Epithelial cell of esophagus (primary cell): ENCODE data around the gene CENPU.
A peak's percentile ranks its signal among the peaks of the same experiment; 100 is the strongest.

ENCODE experiments used
- DNase-seq: peaks from one replicate; pipeline ENCODE4 v3.0.0; 2010; ENCODE audit warnings: low read depth
- H3K4me3 ChIP-seq: 2 replicates; pipeline ENCODE4 v1.5.1; 2011; ENCODE audit warnings: mild to moderate bottlenecking, low read length, control low read depth
- TF ChIP-seq, protein P1 (sequence below): IDR thresholded peaks from 2 replicates; pipeline ENCODE4 v1.5.1; 2011; ENCODE audit warnings: low read depth, mild to moderate bottlenecking, low read length, control low read depth, inconsistent platforms; ENCODE audit not compliant: insufficient read depth; ENCODE audit errors: missing control alignments

CENPU gene

DNA sequence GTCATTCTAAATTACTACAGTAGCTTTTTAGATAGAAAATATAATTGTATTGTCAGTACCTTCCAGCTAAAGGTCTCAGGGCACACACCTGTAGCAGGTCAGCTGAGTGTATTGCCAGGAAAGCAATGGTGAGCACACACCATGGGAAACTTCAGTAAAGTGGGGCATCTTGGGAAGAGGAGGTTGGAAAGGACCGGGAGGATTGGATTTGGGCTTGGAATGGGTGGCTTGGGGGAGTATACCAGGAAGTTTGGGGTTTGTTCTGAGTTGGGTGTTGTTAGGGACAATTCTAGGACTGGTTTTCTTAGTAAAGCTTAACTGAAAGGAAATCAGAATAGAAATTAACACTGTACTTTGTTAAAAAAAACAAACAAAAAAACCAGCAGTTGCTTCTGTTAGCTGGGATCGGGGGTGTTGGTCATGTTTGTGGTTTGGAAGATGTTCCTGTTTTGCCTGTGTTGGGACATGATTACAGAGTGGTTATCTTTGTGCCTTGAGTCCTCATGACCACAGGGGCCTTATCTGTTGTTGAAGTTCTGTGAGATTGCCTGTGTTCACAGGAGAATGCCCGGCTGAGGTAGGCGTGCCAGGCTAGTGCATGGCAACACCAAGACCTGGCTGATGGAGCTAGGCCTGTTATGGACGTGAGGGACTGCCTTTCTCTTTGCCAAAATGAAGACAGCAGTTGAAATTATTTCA, 49.3 kb downstream of the CENPU start:
- TF ChIP-seq, protein P1, sequence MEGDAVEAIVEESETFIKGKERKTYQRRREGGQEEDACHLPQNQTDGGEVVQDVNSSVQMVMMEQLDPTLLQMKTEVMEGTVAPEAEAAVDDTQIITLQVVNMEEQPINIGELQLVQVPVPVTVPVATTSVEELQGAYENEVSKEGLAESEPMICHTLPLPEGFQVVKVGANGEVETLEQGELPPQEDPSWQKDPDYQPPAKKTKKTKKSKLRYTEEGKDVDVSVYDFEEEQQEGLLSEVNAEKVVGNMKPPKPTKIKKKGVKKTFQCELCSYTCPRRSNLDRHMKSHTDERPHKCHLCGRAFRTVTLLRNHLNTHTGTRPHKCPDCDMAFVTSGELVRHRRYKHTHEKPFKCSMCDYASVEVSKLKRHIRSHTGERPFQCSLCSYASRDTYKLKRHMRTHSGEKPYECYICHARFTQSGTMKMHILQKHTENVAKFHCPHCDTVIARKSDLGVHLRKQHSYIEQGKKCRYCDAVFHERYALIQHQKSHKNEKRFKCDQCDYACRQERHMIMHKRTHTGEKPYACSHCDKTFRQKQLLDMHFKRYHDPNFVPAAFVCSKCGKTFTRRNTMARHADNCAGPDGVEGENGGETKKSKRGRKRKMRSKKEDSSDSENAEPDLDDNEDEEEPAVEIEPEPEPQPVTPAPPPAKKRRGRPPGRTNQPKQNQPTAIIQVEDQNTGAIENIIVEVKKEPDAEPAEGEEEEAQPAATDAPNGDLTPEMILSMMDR, result no peak

DNA sequence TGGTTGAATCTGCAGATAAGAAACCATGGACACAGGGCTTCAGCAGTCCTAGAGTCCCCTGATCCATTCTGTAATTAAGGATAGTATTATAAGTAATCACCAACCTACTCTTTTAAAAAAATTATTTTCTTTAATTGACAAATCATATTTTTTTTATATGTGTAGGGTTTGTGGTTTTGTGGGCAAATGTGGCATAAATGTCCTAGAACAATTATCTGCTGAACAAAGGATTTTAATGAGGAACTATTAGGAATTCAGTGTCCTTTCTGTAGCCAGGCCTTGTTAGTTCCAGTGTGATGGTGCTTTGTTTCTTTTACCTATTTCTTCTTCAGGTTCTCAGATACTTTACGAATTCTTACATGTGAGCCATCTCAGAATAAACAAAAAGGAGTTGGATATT, 52.0 kb downstream of the CENPU start:
- no peak overlapping the region for H3K4me3 ChIP-seq
- TF ChIP-seq, protein P1, result no peak
- no peak for DNase-seq

More for the DNA sequence above, 49.3 kb downstream of the CENPU start:
- H3K4me3 ChIP-seq, result no peak overlapping the region
- peak; percentile 15 for DNase-seq

DNA sequence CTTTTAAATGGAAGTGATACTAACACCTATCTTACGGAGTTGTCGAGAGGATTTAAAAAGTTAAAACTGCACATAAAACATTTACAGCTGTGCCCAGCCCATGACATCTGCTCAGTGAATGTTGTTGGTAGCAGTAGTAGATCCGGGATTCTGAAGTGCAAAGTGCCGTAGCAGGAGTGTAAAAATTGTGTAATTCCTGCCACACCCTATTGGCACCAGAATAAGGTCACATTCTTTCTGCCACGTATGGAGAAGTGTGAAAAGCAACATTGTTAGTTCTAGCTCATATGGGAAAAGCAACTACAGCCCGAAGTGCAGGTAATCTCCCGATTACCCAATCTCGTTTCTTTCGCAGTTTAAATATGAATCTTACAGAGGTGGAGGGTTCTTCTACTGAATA, 53.2 kb downstream of the CENPU start:
- DNase-seq, result peak; percentile 61
- no peak overlapping the region for H3K4me3 ChIP-seq
- TF ChIP-seq, protein P1, result no peak

DNA sequence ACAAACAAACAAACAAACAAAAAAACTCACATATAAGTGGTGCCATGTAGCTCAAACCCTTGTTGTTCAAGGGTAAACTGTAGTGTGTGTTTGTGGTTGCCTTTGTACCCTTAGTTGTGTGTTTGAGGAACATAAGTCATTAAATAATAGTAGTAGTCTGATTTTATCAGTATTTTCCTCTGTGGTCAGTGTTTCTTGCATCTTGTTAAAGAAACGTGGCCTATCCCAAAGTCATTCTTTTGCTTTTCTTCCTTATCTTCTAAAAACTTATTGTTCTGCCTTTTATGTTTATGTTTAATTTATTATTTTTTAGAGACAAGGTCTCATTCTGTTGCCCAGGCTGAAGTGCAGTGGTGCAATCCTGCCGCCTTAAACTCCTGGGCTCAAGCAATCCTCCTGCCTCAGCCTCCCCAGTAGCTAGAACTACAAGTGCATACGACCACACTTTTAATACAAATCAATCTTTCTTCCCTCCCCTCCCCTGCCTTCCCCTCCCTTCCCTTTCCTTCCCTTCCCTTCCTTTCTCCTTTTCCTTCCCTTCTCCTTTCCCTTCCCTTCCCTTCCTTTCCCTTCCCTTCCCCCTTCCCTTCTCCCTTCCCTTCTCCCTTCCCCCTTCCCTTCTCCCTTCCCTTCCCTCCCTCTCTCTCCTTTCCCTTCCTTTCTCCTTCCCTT, 57.9 kb downstream of the CENPU start:
- no peak for DNase-seq
- TF ChIP-seq, protein P1, result no peak
- H3K4me3 ChIP-seq, result no peak overlapping the region

DNA sequence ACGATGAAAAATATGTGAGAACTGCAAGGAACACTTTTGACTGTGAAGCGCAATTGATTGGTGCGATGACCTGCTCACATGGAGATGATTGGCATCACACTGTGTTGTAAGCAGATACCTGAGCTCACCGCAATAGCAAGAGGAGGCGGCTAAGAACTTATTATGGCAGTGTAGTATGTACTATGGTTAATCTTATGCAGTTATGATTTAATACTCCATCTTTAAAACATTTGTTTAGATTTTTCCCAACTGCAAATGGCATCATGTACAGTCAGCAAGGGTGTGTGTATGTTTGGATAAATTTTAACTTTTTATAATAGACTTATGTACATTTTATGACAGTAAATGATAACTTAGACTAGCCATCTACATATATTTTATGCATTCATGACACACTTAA, 58.9 kb downstream of the CENPU start:
- TF ChIP-seq, protein P1, result no peak
- no peak for DNase-seq
- H3K4me3 ChIP-seq, result no peak overlapping the region

DNA sequence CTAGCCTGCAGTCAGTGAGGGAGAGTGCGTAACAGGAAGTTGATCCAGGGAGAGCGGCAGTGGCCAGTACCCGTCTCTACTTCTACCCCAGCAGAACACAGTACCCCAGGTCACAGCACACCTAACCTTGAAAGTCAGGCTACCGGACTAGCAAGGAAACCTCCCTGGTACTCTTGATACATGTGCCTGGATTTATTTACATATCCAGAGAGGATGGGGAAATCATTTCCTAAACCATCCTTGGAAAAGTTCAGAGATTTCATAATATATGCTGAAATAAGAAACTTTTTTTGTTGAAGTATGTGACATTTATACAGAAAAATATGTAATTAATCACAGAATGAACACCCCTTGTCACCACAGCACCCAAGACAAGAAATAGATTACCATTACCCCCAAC, 59.9 kb downstream of the CENPU start:
- DNase-seq, result no peak
- H3K4me3 ChIP-seq, result no peak overlapping the region
- TF ChIP-seq, protein P1, result no peak
